ENCODE measurements around the gene RBM19. TPM values are rescaled to one million over a fixed set of nuclear protein-coding genes. Genes with fewer than 3 reads are reported as not detected.

RBM19 gene
- total RNA-seq, 2 experiments from 2014 or later, result 41.7 to 42.6 TPM

GRCh38 chr12:113808095-113808951 is 157.8 kb downstream of the RBM19 start:
- no peak overlapping the region for H3K4me3 Mint-ChIP-seq
- H3K27ac Mint-ChIP-seq, result no peak overlapping the region
- POLR2A ChIA-PET, result no interaction called here
- no peaks in the 10 kb centered on the region for H3K27me3 Mint-ChIP-seq
- peaks cover 4% of the 10 kb centered on the region for H3K9me3 Mint-ChIP-seq
- ATAC-seq (ENCODE audit: low read depth), result no peak
- peaks cover 9% of the 10 kb centered on the region for H3K36me3 Mint-ChIP-seq
- DNase-seq, result no peak
- no peaks in the 10 kb centered on the region for H3K4me1 Mint-ChIP-seq

GRCh38 chr12:113805673-113806072 is 160.5 kb downstream of the RBM19 start:
- no peaks in the 10 kb centered on the region for H3K27me3 Mint-ChIP-seq
- no peaks in the 10 kb centered on the region for H3K4me1 Mint-ChIP-seq
- DNase-seq (no peak), ATAC-seq (ENCODE audit: low read depth) (no peak)
- peaks cover 4% of the 10 kb centered on the region for H3K9me3 Mint-ChIP-seq
- POLR2A ChIA-PET, result interaction anchor here (0.6 kb wide), 1 partner anchor 457 kb away, joined by 3 read pairs; no protein-coding TSS in a partner anchor
- H3K4me3 Mint-ChIP-seq, result no peak overlapping the region
- H3K36me3 Mint-ChIP-seq, result peaks cover 6% of the 10 kb centered on the region
- no peak overlapping the region for H3K27ac Mint-ChIP-seq

GRCh38 chr12:113804961-113805600 is 161.0 kb downstream of the RBM19 start:
- H3K4me1 Mint-ChIP-seq, result no peaks in the 10 kb centered on the region
- H3K4me3 Mint-ChIP-seq, result no peak overlapping the region
- H3K36me3 Mint-ChIP-seq, result peaks cover 6% of the 10 kb centered on the region
- peaks cover 4% of the 10 kb centered on the region for H3K9me3 Mint-ChIP-seq
- H3K27me3 Mint-ChIP-seq, result no peaks in the 10 kb centered on the region
- no peak overlapping the region for H3K27ac Mint-ChIP-seq
- DNase-seq (no peak), ATAC-seq (ENCODE audit: low read depth) (no peak)
- POLR2A ChIA-PET, result no interaction called here

GRCh38 chr12:113803759-113804140 is 162.4 kb downstream of the RBM19 start:
- Mint-ChIP-seq H3K27ac (no peak overlapping the region), H3K36me3 (peaks cover 6% of the 10 kb centered on the region), H3K4me3 (no peak overlapping the region), H3K9me3 (peaks cover 4% of the 10 kb centered on the region), H3K4me1 (no peaks in the 10 kb centered on the region), H3K27me3 (no peaks in the 10 kb centered on the region)
- DNase-seq (no peak), ATAC-seq (ENCODE audit: low read depth) (no peak)
- POLR2A ChIA-PET, result no interaction called here

- POLR2A ChIA-PET, result no interaction called here
- Mint-ChIP-seq H3K4me1 (no peaks in the 10 kb centered on the region), H3K36me3 (peaks cover 4% of the 10 kb centered on the region), H3K27ac (no peak overlapping the region), H3K9me3 (peaks cover 4% of the 10 kb centered on the region), H3K27me3 (no peaks in the 10 kb centered on the region), H3K4me3 (no peak overlapping the region)
- ATAC-seq (ENCODE audit: low read depth) (no peak), DNase-seq (no peak)
These were observed 163.0 kb downstream of the RBM19 start for GRCh38 chr12:113802966-113803758.

GRCh38 chr12:113802000-113802749 is 163.9 kb downstream of the RBM19 start:
- no peak for DNase-seq
- POLR2A ChIA-PET, result no interaction called here
- no peak overlapping the region for H3K27ac Mint-ChIP-seq
- H3K9me3 Mint-ChIP-seq, result peaks cover 4% of the 10 kb centered on the region
- H3K27me3 Mint-ChIP-seq, result no peaks in the 10 kb centered on the region
- H3K4me3 Mint-ChIP-seq, result no peak overlapping the region
- H3K36me3 Mint-ChIP-seq, result no peaks in the 10 kb centered on the region
- H3K4me1 Mint-ChIP-seq, result no peaks in the 10 kb centered on the region
- ATAC-seq (ENCODE audit: low read depth), result no peak

- POLR2A ChIA-PET, result no interaction called here
- no peaks in the 10 kb centered on the region for H3K4me1 Mint-ChIP-seq
- no peak for DNase-seq
- no peak overlapping the region for H3K27ac Mint-ChIP-seq
- no peaks in the 10 kb centered on the region for H3K27me3 Mint-ChIP-seq
- no peak for ATAC-seq (ENCODE audit: low read depth)
- no peaks in the 10 kb centered on the region for H3K9me3 Mint-ChIP-seq
- H3K36me3 Mint-ChIP-seq, result no peaks in the 10 kb centered on the region
- H3K4me3 Mint-ChIP-seq, result no peak overlapping the region
These were observed 165.9 kb downstream of the RBM19 start for GRCh38 chr12:113800201-113800600.

- Mint-ChIP-seq H3K4me3 (no peak overlapping the region), H3K27me3 (no peaks in the 10 kb centered on the region), H3K9me3 (no peaks in the 10 kb centered on the region), H3K4me1 (no peaks in the 10 kb centered on the region), H3K27ac (no peak overlapping the region), H3K36me3 (no peaks in the 10 kb centered on the region)
- DNase-seq (no peak), ATAC-seq (ENCODE audit: low read depth) (no peak)
- POLR2A ChIA-PET, result no interaction called here
These were observed 167.6 kb downstream of the RBM19 start for GRCh38 chr12:113798552-113798951.

- no peak overlapping the region for H3K4me3 Mint-ChIP-seq
- H3K9me3 Mint-ChIP-seq, result no peaks in the 10 kb centered on the region
- H3K36me3 Mint-ChIP-seq, result no peaks in the 10 kb centered on the region
- POLR2A ChIA-PET, result no interaction called here
- DNase-seq, result no peak
- ATAC-seq (ENCODE audit: low read depth), result no peak
- H3K4me1 Mint-ChIP-seq, result no peaks in the 10 kb centered on the region
- H3K27ac Mint-ChIP-seq, result no peak overlapping the region
- H3K27me3 Mint-ChIP-seq, result no peaks in the 10 kb centered on the region
These were observed 168.6 kb downstream of the RBM19 start for GRCh38 chr12:113797535-113797868.

- Mint-ChIP-seq H3K27ac (no peak overlapping the region), H3K4me3 (no peak overlapping the region), H3K4me1 (no peaks in the 10 kb centered on the region), H3K9me3 (no peaks in the 10 kb centered on the region), H3K27me3 (no peaks in the 10 kb centered on the region), H3K36me3 (no peaks in the 10 kb centered on the region)
- DNase-seq (no peak), ATAC-seq (ENCODE audit: low read depth) (no peak)
- POLR2A ChIA-PET, result no interaction called here
These were observed 169.1 kb downstream of the RBM19 start for GRCh38 chr12:113796852-113797534.

GRCh38 chr12:113796066-113796827 is 169.9 kb downstream of the RBM19 start:
- Mint-ChIP-seq H3K27ac (no peak overlapping the region), H3K4me3 (no peak overlapping the region), H3K36me3 (no peaks in the 10 kb centered on the region), H3K4me1 (no peaks in the 10 kb centered on the region), H3K27me3 (no peaks in the 10 kb centered on the region), H3K9me3 (peaks cover 1% of the 10 kb centered on the region)
- ATAC-seq (ENCODE audit: low read depth) (no peak), DNase-seq (no peak)
- POLR2A ChIA-PET, result no interaction called here

- H3K27me3 Mint-ChIP-seq, result no peaks in the 10 kb centered on the region
- no peaks in the 10 kb centered on the region for H3K36me3 Mint-ChIP-seq
- peaks cover 3% of the 10 kb centered on the region for H3K9me3 Mint-ChIP-seq
- H3K4me3 Mint-ChIP-seq, result no peak overlapping the region
- ATAC-seq (ENCODE audit: low read depth), result no peak
- DNase-seq, result no peak
- H3K27ac Mint-ChIP-seq, result no peak overlapping the region
- POLR2A ChIA-PET, result no interaction called here
- no peaks in the 10 kb centered on the region for H3K4me1 Mint-ChIP-seq
These were observed 170.7 kb downstream of the RBM19 start for GRCh38 chr12:113795445-113795844.
